ENCODE data around the gene JAG2.

Gene JAG2

DNA sequence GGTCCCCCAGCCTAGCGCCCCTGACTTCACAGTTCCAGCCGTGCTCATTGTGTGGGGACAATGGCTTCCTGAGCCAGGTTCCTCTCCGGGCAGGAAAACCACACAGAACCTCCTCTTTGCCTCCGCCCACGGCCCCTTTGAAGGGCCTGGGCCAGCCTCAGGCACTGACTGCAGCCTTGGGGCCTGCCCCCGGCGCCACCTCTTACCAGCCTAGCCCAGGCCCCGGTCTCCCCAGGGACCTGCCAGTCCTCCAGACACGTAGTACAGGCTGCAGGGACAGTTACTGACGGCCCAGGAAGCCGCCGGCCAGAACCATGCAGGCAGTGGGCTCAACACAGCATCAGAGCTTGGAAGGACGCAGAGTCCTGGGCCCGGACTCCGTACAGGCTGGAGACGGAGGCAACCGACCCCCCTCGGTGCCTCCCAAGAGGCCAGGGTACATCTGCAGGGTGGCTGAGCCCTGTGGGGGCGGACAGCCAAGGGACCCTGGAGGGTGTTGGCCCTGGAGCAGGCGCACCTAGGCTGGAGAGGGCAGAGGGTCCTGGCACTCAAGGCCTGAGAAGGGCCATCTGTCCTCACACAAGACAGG lies 33.4 kb upstream of the JAG2 start:
- H3K36me3 ChIP-seq (ENCODE audit: insufficient read depth, insufficient read length, low read length) = no peaks in the 10 kb centered on the region
- H3K27me3 ChIP-seq (ENCODE audit: insufficient read depth, insufficient read length) = peaks cover 26% of the 10 kb centered on the region
- H3K9ac ChIP-seq (ENCODE audit: insufficient read length, low read depth) = peak overlapping the region; percentile 50
- no peak for DNase-seq (ENCODE audit: low read depth, low spot score)
- no peaks in the 10 kb centered on the region for H3K9me3 ChIP-seq (ENCODE audit: insufficient read depth, low read length)
- H3K4me3 ChIP-seq (ENCODE audit: insufficient read length, low read depth) = no peak overlapping the region
- TF ChIP-seq SUZ12 (IDR thresholded peaks at IDR 0.05; ENCODE audit: extremely low read depth, insufficient read depth, insufficient read length) (no peak), ZNF274 (IDR thresholded peaks at IDR 0.05; ENCODE audit: low read depth, low read length) (no peak), YY1 (IDR thresholded peaks at IDR 0.05; ENCODE audit: insufficient read depth, insufficient read length) (no peak)
- H3K4me1 ChIP-seq (ENCODE audit: insufficient read depth, insufficient read length) = peaks cover 13% of the 10 kb centered on the region

DNA sequence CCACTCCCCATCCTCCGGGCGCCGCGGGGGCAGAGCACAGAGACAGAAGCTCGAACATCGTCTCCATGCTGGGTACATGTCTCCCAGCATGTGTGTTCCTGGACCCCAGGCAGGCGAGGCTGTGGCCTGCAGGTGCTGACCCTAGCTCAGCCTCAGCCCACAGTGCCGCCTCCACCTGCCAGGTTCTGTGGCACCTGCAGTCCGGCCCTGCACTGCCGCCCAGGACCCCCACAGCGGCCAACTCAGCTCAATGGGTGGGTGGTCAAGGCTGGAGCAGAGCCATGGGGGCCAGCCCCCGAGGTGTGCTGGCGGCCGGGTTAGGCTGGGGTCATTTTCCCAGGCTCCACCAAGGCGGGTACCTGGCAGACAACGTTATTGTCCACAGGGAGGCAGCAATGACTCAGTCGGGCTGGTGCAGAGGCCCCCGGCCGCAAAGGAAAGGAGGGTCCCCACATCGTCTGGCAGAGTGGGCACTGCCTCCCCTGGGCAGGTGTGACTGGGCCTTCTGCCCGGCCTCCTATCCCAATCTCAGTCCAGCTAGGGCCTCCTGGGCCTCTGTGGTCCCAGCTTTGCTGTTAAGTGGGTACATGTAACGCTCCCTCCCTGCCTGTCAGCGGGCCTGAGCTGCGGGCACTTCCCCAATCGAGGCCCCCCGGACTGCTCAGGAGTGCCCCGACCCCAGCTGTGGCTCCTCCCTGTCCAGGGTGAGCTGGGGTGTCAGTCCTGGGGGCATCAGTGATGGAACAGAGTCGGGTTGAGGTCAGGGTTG lies 32.8 kb upstream of the JAG2 start:
- H3K27me3 ChIP-seq (ENCODE audit: insufficient read depth, insufficient read length) = peaks cover 30% of the 10 kb centered on the region
- no peak for DNase-seq (ENCODE audit: low read depth, low spot score)
- no peaks in the 10 kb centered on the region for H3K36me3 ChIP-seq (ENCODE audit: insufficient read depth, insufficient read length, low read length)
- no peaks in the 10 kb centered on the region for H3K9me3 ChIP-seq (ENCODE audit: insufficient read depth, low read length)
- no peak overlapping the region for H3K9ac ChIP-seq (ENCODE audit: insufficient read length, low read depth)
- TF ChIP-seq YY1 (IDR thresholded peaks at IDR 0.05; ENCODE audit: insufficient read depth, insufficient read length) (no peak), ZNF274 (IDR thresholded peaks at IDR 0.05; ENCODE audit: low read depth, low read length) (no peak), SUZ12 (IDR thresholded peaks at IDR 0.05; ENCODE audit: extremely low read depth, insufficient read depth, insufficient read length) (no peak)
- no peak overlapping the region for H3K4me3 ChIP-seq (ENCODE audit: insufficient read length, low read depth)
- peaks cover 13% of the 10 kb centered on the region for H3K4me1 ChIP-seq (ENCODE audit: insufficient read depth, insufficient read length)

DNA sequence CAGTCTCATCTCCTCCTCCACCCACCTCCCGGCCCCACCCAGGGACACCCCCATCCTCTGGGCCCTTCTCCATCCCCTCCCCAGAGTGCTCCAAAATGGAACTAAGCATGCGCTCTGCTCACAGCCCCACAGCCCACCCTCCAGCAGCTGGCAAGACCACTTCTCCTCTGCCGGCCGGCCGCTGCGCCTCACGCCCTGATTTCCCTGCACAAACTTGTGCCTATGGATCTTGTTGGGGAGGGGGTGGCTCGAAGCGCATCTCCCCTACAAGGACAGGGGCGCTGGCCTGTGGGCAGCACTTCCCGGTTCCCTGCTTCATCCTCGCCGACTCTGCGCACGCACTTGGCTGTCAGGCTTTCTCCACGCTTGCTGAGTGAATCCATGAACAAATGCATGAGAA lies 32.1 kb upstream of the JAG2 start:
- Histone ChIP-seq H3K36me3 (ENCODE audit: insufficient read depth, insufficient read length, low read length) (no peaks in the 10 kb centered on the region), H3K9me3 (ENCODE audit: insufficient read depth, low read length) (no peaks in the 10 kb centered on the region), H3K4me3 (ENCODE audit: insufficient read length, low read depth) (no peak overlapping the region), H3K27me3 (ENCODE audit: insufficient read depth, insufficient read length) (peaks cover 37% of the 10 kb centered on the region), H3K9ac (ENCODE audit: insufficient read length, low read depth) (no peak overlapping the region), H3K4me1 (ENCODE audit: insufficient read depth, insufficient read length) (peaks cover 18% of the 10 kb centered on the region)
- no peak for DNase-seq (ENCODE audit: low read depth, low spot score)
- no peak for TF ChIP-seq SUZ12 (IDR thresholded peaks at IDR 0.05; ENCODE audit: extremely low read depth, insufficient read depth, insufficient read length)
- TF ChIP-seq YY1 (IDR thresholded peaks at IDR 0.05; ENCODE audit: insufficient read depth, insufficient read length) = no peak
- TF ChIP-seq ZNF274 (IDR thresholded peaks at IDR 0.05; ENCODE audit: low read depth, low read length) = no peak

DNA sequence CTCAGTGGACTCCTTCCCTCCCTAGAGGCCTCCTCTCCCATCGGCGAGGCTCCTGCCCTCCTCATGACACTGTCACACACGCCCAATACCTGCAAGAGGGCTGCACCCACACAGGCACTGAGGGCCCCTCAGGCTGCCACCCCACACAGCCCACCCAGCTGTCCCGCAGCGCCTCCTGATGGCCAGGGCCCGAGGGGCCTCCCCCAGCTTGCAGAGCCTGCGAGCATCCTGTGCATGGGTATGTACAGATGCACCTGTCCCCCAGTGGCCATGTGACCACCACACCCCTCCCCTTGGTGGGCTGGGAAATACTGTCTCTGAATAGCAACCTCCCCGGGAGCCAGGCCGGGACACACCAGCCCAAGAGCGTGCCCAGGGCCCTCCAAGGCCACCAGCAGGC lies 31.5 kb upstream of the JAG2 start:
- Histone ChIP-seq H3K36me3 (ENCODE audit: insufficient read depth, insufficient read length, low read length) (no peaks in the 10 kb centered on the region), H3K27me3 (ENCODE audit: insufficient read depth, insufficient read length) (peaks cover 41% of the 10 kb centered on the region), H3K4me3 (ENCODE audit: insufficient read length, low read depth) (no peak overlapping the region), H3K4me1 (ENCODE audit: insufficient read depth, insufficient read length) (peaks cover 23% of the 10 kb centered on the region), H3K9ac (ENCODE audit: insufficient read length, low read depth) (no peak overlapping the region), H3K9me3 (ENCODE audit: insufficient read depth, low read length) (no peaks in the 10 kb centered on the region)
- TF ChIP-seq YY1 (IDR thresholded peaks at IDR 0.05; ENCODE audit: insufficient read depth, insufficient read length) (no peak), ZNF274 (IDR thresholded peaks at IDR 0.05; ENCODE audit: low read depth, low read length) (no peak), SUZ12 (IDR thresholded peaks at IDR 0.05; ENCODE audit: extremely low read depth, insufficient read depth, insufficient read length) (no peak)
- no peak for DNase-seq (ENCODE audit: low read depth, low spot score)

DNA sequence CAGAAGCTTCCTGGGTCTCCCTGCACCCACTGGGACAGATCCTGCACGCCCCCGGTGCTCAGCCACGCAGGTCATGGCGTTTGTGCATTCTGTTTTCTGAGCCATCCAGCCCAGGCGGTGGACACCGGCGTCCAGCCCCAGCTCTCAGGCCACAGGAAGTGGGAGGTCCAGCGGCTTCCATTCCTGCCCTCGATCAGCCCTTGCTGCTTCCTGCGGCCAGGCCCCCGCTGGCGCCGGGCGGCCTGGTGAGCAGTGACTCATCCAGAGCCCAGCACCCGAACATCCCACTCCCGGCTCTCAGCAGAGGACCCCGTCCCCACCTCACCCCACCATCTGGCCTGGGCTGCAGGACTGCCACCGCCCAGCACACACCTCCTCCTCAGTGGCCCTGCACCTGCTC lies 30.5 kb upstream of the JAG2 start:
- DNase-seq (ENCODE audit: low read depth, low spot score) = no peak
- H3K27me3 ChIP-seq (ENCODE audit: insufficient read depth, insufficient read length) = peaks cover 50% of the 10 kb centered on the region
- H3K4me1 ChIP-seq (ENCODE audit: insufficient read depth, insufficient read length) = peaks cover 28% of the 10 kb centered on the region
- H3K9me3 ChIP-seq (ENCODE audit: insufficient read depth, low read length) = no peaks in the 10 kb centered on the region
- TF ChIP-seq SUZ12 (IDR thresholded peaks at IDR 0.05; ENCODE audit: extremely low read depth, insufficient read depth, insufficient read length) (no peak), ZNF274 (IDR thresholded peaks at IDR 0.05; ENCODE audit: low read depth, low read length) (no peak), YY1 (IDR thresholded peaks at IDR 0.05; ENCODE audit: insufficient read depth, insufficient read length) (no peak)
- no peak overlapping the region for H3K4me3 ChIP-seq (ENCODE audit: insufficient read length, low read depth)
- no peaks in the 10 kb centered on the region for H3K36me3 ChIP-seq (ENCODE audit: insufficient read depth, insufficient read length, low read length)
- H3K9ac ChIP-seq (ENCODE audit: insufficient read length, low read depth) = no peak overlapping the region

DNA sequence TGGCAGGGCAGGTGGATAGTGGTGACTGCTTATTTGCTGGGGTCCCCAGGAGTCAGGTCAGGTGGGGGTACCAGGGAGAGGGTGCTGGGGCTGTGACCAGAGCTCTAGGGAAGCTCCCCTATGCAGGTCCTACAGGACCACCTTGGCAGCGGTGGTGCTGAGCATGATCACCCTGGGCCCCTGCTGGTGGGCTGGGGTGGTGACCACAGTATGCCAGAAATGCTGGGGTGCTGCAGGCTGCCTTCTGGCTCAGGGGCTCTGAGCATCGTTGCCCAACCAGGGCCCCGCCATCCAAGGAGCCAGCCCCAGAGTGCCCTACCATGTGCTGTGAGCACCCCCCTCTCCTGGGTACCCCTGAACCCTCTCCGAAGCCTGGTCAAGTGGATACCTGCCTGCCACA lies 30.0 kb upstream of the JAG2 start:
- DNase-seq (ENCODE audit: low read depth, low spot score) = no peak
- TF ChIP-seq SUZ12 (IDR thresholded peaks at IDR 0.05; ENCODE audit: extremely low read depth, insufficient read depth, insufficient read length) (no peak), YY1 (IDR thresholded peaks at IDR 0.05; ENCODE audit: insufficient read depth, insufficient read length) (no peak), ZNF274 (IDR thresholded peaks at IDR 0.05; ENCODE audit: low read depth, low read length) (no peak)
- no peaks in the 10 kb centered on the region for H3K9me3 ChIP-seq (ENCODE audit: insufficient read depth, low read length)
- no peak overlapping the region for H3K4me3 ChIP-seq (ENCODE audit: insufficient read length, low read depth)
- H3K27me3 ChIP-seq (ENCODE audit: insufficient read depth, insufficient read length) = peaks cover 55% of the 10 kb centered on the region
- H3K4me1 ChIP-seq (ENCODE audit: insufficient read depth, insufficient read length) = peaks cover 30% of the 10 kb centered on the region
- H3K9ac ChIP-seq (ENCODE audit: insufficient read length, low read depth) = no peak overlapping the region
- H3K36me3 ChIP-seq (ENCODE audit: insufficient read depth, insufficient read length, low read length) = no peaks in the 10 kb centered on the region

DNA sequence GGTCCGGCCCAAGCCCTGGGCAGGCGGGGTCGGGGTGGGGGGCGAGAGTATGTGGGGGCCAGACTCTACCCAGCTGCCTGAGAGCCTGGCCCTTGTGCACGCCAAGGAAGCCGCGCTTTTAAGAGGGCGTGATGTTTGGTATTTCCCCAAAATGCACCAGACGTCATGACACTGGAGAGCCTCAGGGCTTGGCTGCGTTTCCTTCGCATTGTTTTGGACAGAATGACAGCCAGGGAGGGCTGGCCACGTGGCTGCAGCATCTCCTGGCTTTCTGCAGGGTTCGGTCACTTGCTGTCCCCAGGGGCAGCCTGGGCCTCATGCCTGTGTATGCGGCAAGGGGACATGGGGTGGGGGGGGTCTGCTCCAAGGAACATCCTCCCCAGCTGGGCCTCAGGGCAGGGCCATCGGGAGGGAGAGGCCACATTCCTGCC lies 28.6 kb upstream of the JAG2 start:
- Histone ChIP-seq H3K4me3 (ENCODE audit: insufficient read length, low read depth) (no peak overlapping the region), H3K4me1 (ENCODE audit: insufficient read depth, insufficient read length) (peaks cover 29% of the 10 kb centered on the region), H3K9ac (ENCODE audit: insufficient read length, low read depth) (no peak overlapping the region), H3K36me3 (ENCODE audit: insufficient read depth, insufficient read length, low read length) (no peaks in the 10 kb centered on the region), H3K9me3 (ENCODE audit: insufficient read depth, low read length) (no peaks in the 10 kb centered on the region), H3K27me3 (ENCODE audit: insufficient read depth, insufficient read length) (peaks cover 57% of the 10 kb centered on the region)
- TF ChIP-seq YY1 (IDR thresholded peaks at IDR 0.05; ENCODE audit: insufficient read depth, insufficient read length) (no peak), ZNF274 (IDR thresholded peaks at IDR 0.05; ENCODE audit: low read depth, low read length) (no peak), SUZ12 (IDR thresholded peaks at IDR 0.05; ENCODE audit: extremely low read depth, insufficient read depth, insufficient read length) (no peak)
- DNase-seq (ENCODE audit: low read depth, low spot score) = no peak
